Neural cell (in vitro differentiated cells): ENCODE data around the gene RPP14. TPM values are rescaled to one million over a fixed set of nuclear protein-coding genes. Genes with fewer than 3 reads are reported as not detected.
"Not testable (repeated sequence)": the region's sequence is repeated elsewhere in the genome, so short reads cannot be mapped to it uniquely, and the experiment has no call there.

Experiments used
- H2AFZ ChIP-seq: fragments of 200-600, 300-800 bp; sonication (generic), shearing (Covaris generic); 2 replicates; pipeline ENCODE4 v1.6.0; 2014; ENCODE audit warnings: low read depth, mild to moderate bottlenecking, antibody characterized with exemption, low read length, moderate library complexity
- H3F3A ChIP-seq: fragments of 200-600 bp; shearing (Covaris generic); 2 replicates; pipeline ENCODE4 v1.6.1; 2016; ENCODE audit warnings: mild to moderate bottlenecking, moderate library complexity, mixed read lengths, antibody characterized with exemption, low read length; ENCODE audit not compliant: insufficient read depth, poor library complexity, severe bottlenecking
- H3K27ac ChIP-seq: fragments of 200-600, 300-800 bp; sonication (generic), shearing (Covaris generic); 2 replicates; pipeline ENCODE4 v1.5.1; 2014; ENCODE audit warnings: mild to moderate bottlenecking, low read length, moderate library complexity
- H3K27me3 ChIP-seq: fragments of 300-800, 200-600 bp; sonication (generic), shearing (Covaris generic); 2 replicates; pipeline ENCODE4 v1.6.0; 2014; ENCODE audit warnings: mild to moderate bottlenecking, low read depth, low read length, moderate library complexity; ENCODE audit not compliant: insufficient read depth
- H3K36me3 ChIP-seq: fragments of 300-800, 200-600 bp; sonication (generic), shearing (Covaris generic); 2 replicates; pipeline ENCODE4 v1.5.1; 2014; ENCODE audit warnings: mild to moderate bottlenecking, antibody characterized with exemption, low read length, moderate library complexity; ENCODE audit not compliant: insufficient read depth
- H3K4me2 ChIP-seq: fragments of 300-800, 200-600 bp; sonication (generic), shearing (Covaris generic); 2 replicates; pipeline ENCODE4 v1.6.0; 2014; ENCODE audit warnings: mild to moderate bottlenecking, low read length
- H3K4me3 ChIP-seq: fragments of 300-800, 200-600 bp; sonication (generic), shearing (Covaris generic); 2 replicates; pipeline ENCODE4 v1.5.1; 2014; ENCODE audit warnings: mild to moderate bottlenecking, low read length, moderate library complexity
- H3K79me2 ChIP-seq: fragments of 200-600 bp; shearing (Covaris generic); replicated peaks from 2 replicates; pipeline ENCODE4 v1.6.0; 2014; ENCODE audit warnings: mild to moderate bottlenecking, low read length, moderate library complexity; ENCODE audit not compliant: insufficient read depth
- H3K9ac ChIP-seq: fragments of 300-800, 200-600 bp; sonication (generic), shearing (Covaris generic); 2 replicates; pipeline ENCODE4 v1.6.1; 2016; ENCODE audit warnings: mild to moderate bottlenecking, low read length, mixed read lengths
- H3K9me2 ChIP-seq: fragments of 200-600 bp; shearing (Covaris generic); 2 replicates; pipeline ENCODE4 v1.6.1; 2016; ENCODE audit warnings: mild to moderate bottlenecking, low read length, mixed read lengths; ENCODE audit not compliant: insufficient read depth
- H3K9me3 ChIP-seq: fragments of 200-600, 300-800 bp; sonication (generic), shearing (Covaris generic); 2 replicates; pipeline ENCODE4 v1.6.1; 2016; ENCODE audit warnings: mild to moderate bottlenecking, mixed run types, low read length, moderate library complexity, mixed read lengths
- H4K20me1 ChIP-seq: fragments of 200-600 bp; shearing (Covaris generic); 2 replicates; pipeline ENCODE4 v1.6.1; 2016; ENCODE audit warnings: mild to moderate bottlenecking, mixed run types; ENCODE audit not compliant: insufficient read depth
- EP300 ChIP-seq: fragments of 450-650 bp; conservative IDR thresholded peaks from 2 replicates; pipeline ENCODE4 v1.6.1; 2014; ENCODE audit warnings: antibody characterized with exemption, mild to moderate bottlenecking, moderate library complexity; ENCODE audit not compliant: poor library complexity, severe bottlenecking
- EZH2 ChIP-seq: fragments of 200-600, 300-800 bp; shearing (Covaris generic), sonication (generic); IDR thresholded peaks from 2 replicates; pipeline ENCODE4 v1.6.1; 2014; ENCODE audit warnings: antibody characterized with exemption, low read length, borderline replicate concordance, mild to moderate bottlenecking; ENCODE audit not compliant: insufficient read depth, poor library complexity, severe bottlenecking
- MXI1 ChIP-seq: fragments of 450-650 bp; conservative IDR thresholded peaks from 2 replicates; pipeline ENCODE4 v1.6.1; 2014; ENCODE audit warnings: antibody characterized with exemption, mild to moderate bottlenecking; ENCODE audit not compliant: poor library complexity, severe bottlenecking
- POLR2AphosphoS5 ChIP-seq: IDR thresholded peaks from 2 replicates; pipeline ENCODE4 v1.6.1; 2012
- RAD21 ChIP-seq: fragments of 450-650 bp; conservative IDR thresholded peaks from 2 replicates; pipeline ENCODE4 v1.6.1; 2014; ENCODE audit warnings: antibody characterized with exemption, mild to moderate bottlenecking, moderate library complexity
- REST ChIP-seq: IDR thresholded peaks from 2 replicates; pipeline ENCODE4 v1.6.1; 2012; ENCODE audit warnings: borderline replicate concordance
- SMC3 ChIP-seq: fragments of 450-650 bp; conservative IDR thresholded peaks from 2 replicates; pipeline ENCODE4 v1.6.1; 2014; ENCODE audit warnings: antibody characterized with exemption, mild to moderate bottlenecking, moderate library complexity; ENCODE audit not compliant: poor library complexity
- TAF1 ChIP-seq: IDR thresholded peaks from 2 replicates; pipeline ENCODE4 v1.6.1; 2012; ENCODE audit warnings: low read depth
- polyA plus RNA-seq: library from polyadenylated mRNA; depleted of rRNA; stranded (reverse); fragments of >200 nt; gene quantifications from 2 replicates; pipeline ENCODE4 v1.2.3, GENCODE V29; 2014
- TF ChIP-seq, protein P1 (sequence below): fragments of 450-650 bp; IDR thresholded peaks from 2 replicates; pipeline ENCODE4 v1.5.1; 2014; ENCODE audit warnings: antibody characterized with exemption, mild to moderate bottlenecking, moderate library complexity; ENCODE audit not compliant: poor library complexity, severe bottlenecking

RPP14 gene
- polyA plus RNA-seq, 1 donor from 2014 or later: 13.0 TPM

- H2AFZ ChIP-seq: no peak overlapping the region
- TF ChIP-seq TAF1 (no peak), POLR2AphosphoS5 (no peak)
- H3K79me2 ChIP-seq: no peaks in the 10 kb centered on the region
- no peaks in the 10 kb centered on the region for H3F3A ChIP-seq
- no peaks in the 10 kb centered on the region for H3K9me2 ChIP-seq
- no peak overlapping the region for H3K9ac ChIP-seq
- H3K36me3 ChIP-seq: no peaks in the 10 kb centered on the region
- no peak overlapping the region for H3K27ac ChIP-seq
- no peaks in the 10 kb centered on the region for H4K20me1 ChIP-seq
- H3K9me3 ChIP-seq: no peaks in the 10 kb centered on the region
- H3K27me3 ChIP-seq: no peaks in the 10 kb centered on the region
- H3K4me3 ChIP-seq: no peak overlapping the region
- no peak overlapping the region for H3K4me2 ChIP-seq
Observed at GRCh38 chr3:58266577-58266976, 39.5 kb upstream of the RPP14 start.

DNA sequence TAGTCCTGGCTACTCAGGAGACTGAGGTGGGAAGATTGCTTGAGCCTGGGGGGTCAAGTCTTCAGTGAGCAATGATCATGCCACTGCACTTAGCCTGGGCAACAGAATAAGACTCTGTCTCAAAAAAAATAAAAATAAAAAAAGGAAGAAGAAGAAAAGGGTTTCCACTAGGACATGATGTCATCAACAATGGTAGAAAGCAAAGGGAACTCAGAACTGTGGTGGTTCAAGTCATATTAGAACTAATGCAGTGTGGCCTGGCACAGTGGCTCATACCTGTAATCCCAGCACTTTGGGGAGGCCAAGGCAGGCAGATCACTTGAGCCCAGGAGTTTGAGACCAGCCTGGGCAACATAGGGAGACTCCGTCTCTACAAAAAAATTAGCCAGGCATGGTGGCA lies 38.5 kb upstream of the RPP14 start:
- H3K9me2 ChIP-seq, H3K79me2 ChIP-seq, H3K36me3 ChIP-seq, H3K27me3 ChIP-seq, H3K4me2 ChIP-seq, H3K9ac ChIP-seq, H3K27ac ChIP-seq, H2AFZ ChIP-seq, H4K20me1 ChIP-seq, H3K9me3 ChIP-seq, H3K4me3 ChIP-seq, H3F3A ChIP-seq: not testable (repeated sequence)

DNA sequence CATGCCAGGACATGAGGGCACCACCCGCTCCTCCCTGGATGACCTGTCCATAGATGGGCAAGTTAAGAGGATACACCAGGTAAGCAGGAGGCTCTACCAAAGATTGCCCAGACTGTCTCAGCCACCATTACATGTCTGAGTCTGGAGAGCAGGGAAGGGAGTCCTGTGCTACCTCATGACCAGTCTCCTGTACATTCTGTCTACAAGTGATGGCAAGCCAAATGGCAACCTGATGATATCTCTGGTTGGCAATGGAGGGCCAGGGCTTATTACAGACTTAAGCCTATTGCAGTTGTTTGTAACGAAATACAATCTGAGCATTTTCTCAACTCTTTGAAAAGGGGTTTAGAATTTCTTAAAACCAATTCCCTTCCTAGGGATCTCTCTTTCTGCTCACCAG lies 36.7 kb upstream of the RPP14 start:
- no peak overlapping the region for H2AFZ ChIP-seq
- no peak overlapping the region for H3K9ac ChIP-seq
- H3K9me3 ChIP-seq: no peaks in the 10 kb centered on the region
- no peak overlapping the region for H3K27ac ChIP-seq
- H3K27me3 ChIP-seq: no peaks in the 10 kb centered on the region
- no peaks in the 10 kb centered on the region for H3K9me2 ChIP-seq
- TF ChIP-seq TAF1 (no peak), SMC3 (no peak), MXI1 (no peak), REST (no peak)
- no peak overlapping the region for H3K4me2 ChIP-seq
- H3K36me3 ChIP-seq: no peaks in the 10 kb centered on the region
- no peak overlapping the region for H3K4me3 ChIP-seq
- H3F3A ChIP-seq: no peaks in the 10 kb centered on the region
- H3K79me2 ChIP-seq: no peaks in the 10 kb centered on the region
- no peaks in the 10 kb centered on the region for H4K20me1 ChIP-seq

- Histone ChIP-seq H3K27me3 (no peaks in the 10 kb centered on the region), H3K9me3 (no peaks in the 10 kb centered on the region), H3K36me3 (no peaks in the 10 kb centered on the region), H3K9ac (no peak overlapping the region), H3K27ac (no peak overlapping the region), H4K20me1 (no peaks in the 10 kb centered on the region), H2AFZ (no peak overlapping the region), H3K9me2 (no peaks in the 10 kb centered on the region), H3K4me2 (no peak overlapping the region), H3K4me3 (no peak overlapping the region), H3K79me2 (no peaks in the 10 kb centered on the region), H3F3A (no peaks in the 10 kb centered on the region)
- TF ChIP-seq RAD21: no peak
- no peak for TF ChIP-seq MXI1
- TF ChIP-seq TAF1: no peak
- TF ChIP-seq POLR2AphosphoS5: no peak
- TF ChIP-seq REST: no peak
- TF ChIP-seq SMC3: no peak
- no peak for TF ChIP-seq EP300
- TF ChIP-seq, protein P1, sequence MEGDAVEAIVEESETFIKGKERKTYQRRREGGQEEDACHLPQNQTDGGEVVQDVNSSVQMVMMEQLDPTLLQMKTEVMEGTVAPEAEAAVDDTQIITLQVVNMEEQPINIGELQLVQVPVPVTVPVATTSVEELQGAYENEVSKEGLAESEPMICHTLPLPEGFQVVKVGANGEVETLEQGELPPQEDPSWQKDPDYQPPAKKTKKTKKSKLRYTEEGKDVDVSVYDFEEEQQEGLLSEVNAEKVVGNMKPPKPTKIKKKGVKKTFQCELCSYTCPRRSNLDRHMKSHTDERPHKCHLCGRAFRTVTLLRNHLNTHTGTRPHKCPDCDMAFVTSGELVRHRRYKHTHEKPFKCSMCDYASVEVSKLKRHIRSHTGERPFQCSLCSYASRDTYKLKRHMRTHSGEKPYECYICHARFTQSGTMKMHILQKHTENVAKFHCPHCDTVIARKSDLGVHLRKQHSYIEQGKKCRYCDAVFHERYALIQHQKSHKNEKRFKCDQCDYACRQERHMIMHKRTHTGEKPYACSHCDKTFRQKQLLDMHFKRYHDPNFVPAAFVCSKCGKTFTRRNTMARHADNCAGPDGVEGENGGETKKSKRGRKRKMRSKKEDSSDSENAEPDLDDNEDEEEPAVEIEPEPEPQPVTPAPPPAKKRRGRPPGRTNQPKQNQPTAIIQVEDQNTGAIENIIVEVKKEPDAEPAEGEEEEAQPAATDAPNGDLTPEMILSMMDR: no peak
- no peak for TF ChIP-seq EZH2
Observed at GRCh38 chr3:58270485-58270884, 35.6 kb upstream of the RPP14 start.
